Measurements from ENCODE around the gene GIMAP1. TPM values are rescaled to one million over a fixed set of nuclear protein-coding genes. Genes with fewer than 3 reads are reported as not detected.
"Not testable (repeated sequence)": the region's sequence is repeated elsewhere in the genome, so short reads cannot be mapped to it uniquely, and the experiment has no call there.

The GIMAP1 gene
- total RNA-seq, 1 donor from 2014 or later, result not detected

GRCh38 chr7:150680364-150680763 lies 36.0 kb upstream of the GIMAP1 start:
- not testable (repeated sequence) for H3K27me3 Mint-ChIP-seq (ENCODE audit: unreplicated experiment); H3K4me1 Mint-ChIP-seq (ENCODE audit: low read depth, unreplicated experiment); H3K36me3 Mint-ChIP-seq (ENCODE audit: unreplicated experiment); H3K4me3 Mint-ChIP-seq (ENCODE audit: unreplicated experiment); H3K9me3 Mint-ChIP-seq (ENCODE audit: unreplicated experiment); DNase-seq; H3K27ac Mint-ChIP-seq (ENCODE audit: unreplicated experiment)

- Mint-ChIP-seq H3K27ac (ENCODE audit: unreplicated experiment) (no peak within 1 kb of the TSS), H3K36me3 (ENCODE audit: unreplicated experiment) (no peaks in the 10 kb centered on the region), H3K9me3 (ENCODE audit: unreplicated experiment) (no peaks in the 10 kb centered on the region), H3K4me1 (ENCODE audit: low read depth, unreplicated experiment) (no peaks in the 10 kb centered on the region), H3K4me3 (ENCODE audit: unreplicated experiment) (no peak within 1 kb of the TSS), H3K27me3 (ENCODE audit: unreplicated experiment) (no peaks in the 10 kb centered on the region)
- TF ChIP-seq CTCF (IDR thresholded peaks at IDR 0.05; ENCODE audit: partially characterized antibody, unreplicated experiment), result no peak
- DNase-seq, result no peak
Observed at GRCh38 chr7:150685219-150686029, 31.0 kb upstream of the GIMAP1 start, which contains the start of gene GIMAP2. Gene GIMAP2, plus strand, starts transcription at chr7:150685706. Its CDS starts 1,354 bp downstream, at chr7:150687060.

GRCh38 chr7:150686030-150686631 lies 30.3 kb upstream of the GIMAP1 start:
- Mint-ChIP-seq H3K4me1 (ENCODE audit: low read depth, unreplicated experiment) (no peaks in the 10 kb centered on the region), H3K27me3 (ENCODE audit: unreplicated experiment) (no peaks in the 10 kb centered on the region), H3K27ac (ENCODE audit: unreplicated experiment) (no peak overlapping the region), H3K4me3 (ENCODE audit: unreplicated experiment) (no peak overlapping the region), H3K36me3 (ENCODE audit: unreplicated experiment) (no peaks in the 10 kb centered on the region), H3K9me3 (ENCODE audit: unreplicated experiment) (no peaks in the 10 kb centered on the region)
- no peak for DNase-seq
- no peak for TF ChIP-seq CTCF (IDR thresholded peaks at IDR 0.05; ENCODE audit: partially characterized antibody, unreplicated experiment)

- DNase-seq, result no peak
- H3K9me3 Mint-ChIP-seq (ENCODE audit: unreplicated experiment), result no peaks in the 10 kb centered on the region
- H3K27me3 Mint-ChIP-seq (ENCODE audit: unreplicated experiment), result no peaks in the 10 kb centered on the region
- H3K4me3 Mint-ChIP-seq (ENCODE audit: unreplicated experiment), result no peak overlapping the region
- no peaks in the 10 kb centered on the region for H3K4me1 Mint-ChIP-seq (ENCODE audit: low read depth, unreplicated experiment)
- TF ChIP-seq CTCF (IDR thresholded peaks at IDR 0.05; ENCODE audit: partially characterized antibody, unreplicated experiment), result no peak
- no peaks in the 10 kb centered on the region for H3K36me3 Mint-ChIP-seq (ENCODE audit: unreplicated experiment)
- no peak overlapping the region for H3K27ac Mint-ChIP-seq (ENCODE audit: unreplicated experiment)
Observed at GRCh38 chr7:150688630-150689029, 27.8 kb upstream of the GIMAP1 start.

GRCh38 chr7:150695654-150696053 lies 20.8 kb upstream of the GIMAP1 start:
- TF ChIP-seq CTCF (IDR thresholded peaks at IDR 0.05; ENCODE audit: partially characterized antibody, unreplicated experiment), result no peak
- Mint-ChIP-seq H3K4me1 (ENCODE audit: low read depth, unreplicated experiment) (no peaks in the 10 kb centered on the region), H3K4me3 (ENCODE audit: unreplicated experiment) (no peak overlapping the region), H3K27me3 (ENCODE audit: unreplicated experiment) (no peaks in the 10 kb centered on the region), H3K36me3 (ENCODE audit: unreplicated experiment) (no peaks in the 10 kb centered on the region), H3K9me3 (ENCODE audit: unreplicated experiment) (peaks cover 5% of the 10 kb centered on the region), H3K27ac (ENCODE audit: unreplicated experiment) (no peak overlapping the region)
- DNase-seq, result no peak
